Fibroblast of lung (primary cell): Measurements from ENCODE around the gene RTBDN. TPM values are rescaled to one million over a fixed set of nuclear protein-coding genes. Genes with fewer than 3 reads are reported as not detected.

ENCODE experiments used
- DNase-seq, 2 donors: peaks; one replicate each; pipeline versions ENCODE4 v3.0.0 to v3.0.0-alpha.2; 2010; ENCODE audit warnings: low read depth in 2 of 2
- H2AFZ ChIP-seq: 2 replicates; pipeline ENCODE4 v1.5.1; 2012; ENCODE audit warnings: low read length, control low read depth, inconsistent platforms
- H3K27ac ChIP-seq: 2 replicates; pipeline ENCODE4 v1.5.1; 2011; ENCODE audit warnings: low read length, control low read depth; ENCODE audit not compliant: insufficient read depth
- H3K27me3 ChIP-seq: 2 replicates; pipeline ENCODE4 v1.5.1; 2011; ENCODE audit warnings: mild to moderate bottlenecking, low read length; ENCODE audit not compliant: control insufficient read depth, insufficient read depth
- H3K36me3 ChIP-seq: 2 replicates; pipeline ENCODE4 v1.5.1; 2011; ENCODE audit warnings: low read length; ENCODE audit not compliant: control insufficient read depth, insufficient read depth
- H3K4me1 ChIP-seq: 2 replicates; pipeline ENCODE4 v1.5.1; 2011; ENCODE audit warnings: low read length; ENCODE audit not compliant: control insufficient read depth, insufficient read depth; ENCODE audit errors: extremely low read depth
- H3K4me2 ChIP-seq: 2 replicates; pipeline ENCODE4 v1.5.1; 2011; ENCODE audit warnings: low read length, control low read depth; ENCODE audit not compliant: insufficient read depth; ENCODE audit errors: extremely low read depth
- H3K4me3 ChIP-seq, 4 experiments: fragments of 200-600 bp in 1 of 4; sonication (generic) in 1 of 4; replicated peaks in 1 of 4; 2 replicates each; pipeline ENCODE4 v1.5.1; 2011 to 2016; ENCODE audit warnings: low read length in 4 of 4, low read depth in 3 of 4, mild to moderate bottlenecking in 3 of 4, control low read depth in 2 of 4, inconsistent platforms in 1 of 4, mixed read lengths in 1 of 4; ENCODE audit not compliant: insufficient read depth in 1 of 4; ENCODE audit errors: control extremely low read depth in 1 of 4
- H3K79me2 ChIP-seq: 2 replicates; pipeline ENCODE4 v1.5.1; 2012; ENCODE audit warnings: mild to moderate bottlenecking, low read length, inconsistent platforms; ENCODE audit not compliant: control insufficient read depth, insufficient read depth
- H3K9ac ChIP-seq: 2 replicates; pipeline ENCODE4 v1.5.1; 2011; ENCODE audit warnings: mild to moderate bottlenecking, low read length, control low read depth; ENCODE audit not compliant: insufficient read depth
- H3K9me3 ChIP-seq: 2 replicates; pipeline ENCODE4 v1.5.1; 2012; ENCODE audit warnings: low read depth, low read length; ENCODE audit not compliant: control insufficient read depth, insufficient read depth
- H4K20me1 ChIP-seq: 2 replicates; pipeline ENCODE4 v1.5.1; 2011; ENCODE audit warnings: low read length; ENCODE audit not compliant: control insufficient read depth, insufficient read depth; ENCODE audit errors: extremely low read depth
- EZH2 ChIP-seq: IDR thresholded peaks from 2 replicates; pipeline ENCODE4 v1.5.1; 2012; ENCODE audit warnings: low read length, control low read depth, mild to moderate bottlenecking; ENCODE audit errors: missing control alignments
- polyA plus RNA-seq, 2 donors: library from polyadenylated mRNA; depleted of rRNA in 1 of 2; stranded (reverse) in 1 of 2; unstranded in 1 of 2; fragments of >200 nt; gene quantifications; 2 replicates each; pipeline ENCODE4 v1.2.1, GENCODE V29; 2011 to 2012; ENCODE audit warnings: missing spikeins in 1 of 2
- total RNA-seq: library from RNA; depleted of rRNA; stranded (reverse); fragments of >200 nt; gene quantifications from 2 replicates; pipeline ENCODE4 v1.2.1, GENCODE V29; 2014
- TF ChIP-seq, protein P1 (sequence below), 2 donors: IDR thresholded peaks in 1 of 2; conservative IDR thresholded peaks in 1 of 2; 1 replicate in 1 of 2; 2 replicates in 1 of 2; pipeline ENCODE4 v1.5.1; 2011 to 2012; ENCODE audit warnings: low read length in 2 of 2, control low read depth in 1 of 2, inconsistent platforms in 1 of 2, low read depth in 1 of 2, mild to moderate bottlenecking in 1 of 2

The RTBDN gene
- total and polyA plus RNA-seq, 2 donors (not counting 1 experiment from before 2014, with no cell fraction given) = not detected

DNA sequence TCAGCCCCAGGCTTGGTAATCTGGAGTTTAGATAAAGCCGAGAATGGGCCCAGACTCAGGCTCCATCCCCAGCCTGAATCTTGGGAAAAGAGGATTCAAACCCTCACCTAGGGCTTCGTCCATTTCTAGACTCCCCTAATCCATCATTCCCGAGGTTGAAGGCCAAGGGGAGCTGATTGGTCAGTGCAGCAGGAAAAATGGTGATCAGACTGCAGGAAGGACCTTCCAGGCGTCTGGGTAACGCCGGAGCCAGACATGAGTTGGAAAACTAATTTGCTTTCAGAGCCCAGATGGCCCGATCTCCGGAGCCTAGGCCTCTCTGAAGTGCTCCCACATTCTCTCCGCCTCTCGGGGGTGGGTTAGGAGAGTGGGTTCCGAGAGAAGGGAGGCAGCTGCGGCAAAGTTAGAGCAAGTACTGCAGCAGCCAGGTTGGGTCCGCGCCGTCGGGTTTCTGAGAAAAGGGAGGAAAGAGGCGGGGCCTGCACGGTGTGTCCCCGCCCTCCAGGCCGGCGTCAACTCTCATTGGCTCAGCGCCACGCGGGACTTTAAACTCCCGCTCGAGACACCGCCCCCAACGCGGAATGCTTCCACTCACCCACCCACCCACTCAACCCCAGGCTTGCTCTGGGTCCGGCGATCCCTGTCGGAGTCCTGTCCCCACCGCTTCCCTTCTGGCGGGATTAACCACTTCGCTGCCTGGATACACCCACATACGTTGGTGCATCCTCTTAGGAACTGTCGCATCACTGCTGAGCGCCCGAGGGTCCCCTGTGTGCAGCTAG, 788 bp upstream of the RTBDN start:
- H3K4me1 ChIP-seq = no peaks in the 10 kb centered on the region
- H3K27me3 ChIP-seq = peaks cover 63% of the 10 kb centered on the region
- no peak overlapping the region for H3K4me2 ChIP-seq
- no peaks in the 10 kb centered on the region for H3K36me3 ChIP-seq
- no peak overlapping the region for H2AFZ ChIP-seq
- no peaks in the 10 kb centered on the region for H3K79me2 ChIP-seq
- no peaks in the 10 kb centered on the region for H3K9me3 ChIP-seq
- H3K9ac ChIP-seq = no peak overlapping the region
- no peaks in the 10 kb centered on the region for H4K20me1 ChIP-seq
- H3K27ac ChIP-seq = no peak overlapping the region
- DNase-seq = no peak
- H3K4me3 ChIP-seq = no peak overlapping the region
- peak; percentile 94 for TF ChIP-seq EZH2
- TF ChIP-seq, protein P1, sequence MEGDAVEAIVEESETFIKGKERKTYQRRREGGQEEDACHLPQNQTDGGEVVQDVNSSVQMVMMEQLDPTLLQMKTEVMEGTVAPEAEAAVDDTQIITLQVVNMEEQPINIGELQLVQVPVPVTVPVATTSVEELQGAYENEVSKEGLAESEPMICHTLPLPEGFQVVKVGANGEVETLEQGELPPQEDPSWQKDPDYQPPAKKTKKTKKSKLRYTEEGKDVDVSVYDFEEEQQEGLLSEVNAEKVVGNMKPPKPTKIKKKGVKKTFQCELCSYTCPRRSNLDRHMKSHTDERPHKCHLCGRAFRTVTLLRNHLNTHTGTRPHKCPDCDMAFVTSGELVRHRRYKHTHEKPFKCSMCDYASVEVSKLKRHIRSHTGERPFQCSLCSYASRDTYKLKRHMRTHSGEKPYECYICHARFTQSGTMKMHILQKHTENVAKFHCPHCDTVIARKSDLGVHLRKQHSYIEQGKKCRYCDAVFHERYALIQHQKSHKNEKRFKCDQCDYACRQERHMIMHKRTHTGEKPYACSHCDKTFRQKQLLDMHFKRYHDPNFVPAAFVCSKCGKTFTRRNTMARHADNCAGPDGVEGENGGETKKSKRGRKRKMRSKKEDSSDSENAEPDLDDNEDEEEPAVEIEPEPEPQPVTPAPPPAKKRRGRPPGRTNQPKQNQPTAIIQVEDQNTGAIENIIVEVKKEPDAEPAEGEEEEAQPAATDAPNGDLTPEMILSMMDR (conservative IDR thresholded peaks at IDR 0.05 in 1 of 2, IDR thresholded peaks at IDR 0.05 in 1 of 2; ENCODE audit: low read depth in 1 of 2, low read length in 2 of 2) = no peak

- no peak overlapping the region for H3K9ac ChIP-seq
- peak overlapping the region; percentile 78 for H3K4me2 ChIP-seq
- H3K9me3 ChIP-seq = no peaks in the 10 kb centered on the region
- no peaks in the 10 kb centered on the region for H4K20me1 ChIP-seq
- H3K4me3 ChIP-seq = peak overlapping the region in 2 of 4 experiments; percentile 17 to 45
- H3K27me3 ChIP-seq = peaks cover 53% of the 10 kb centered on the region
- H3K36me3 ChIP-seq = no peaks in the 10 kb centered on the region
- H3K27ac ChIP-seq = no peak overlapping the region
- no peak overlapping the region for H2AFZ ChIP-seq
- no peaks in the 10 kb centered on the region for H3K79me2 ChIP-seq
- DNase-seq = no peak
- no peaks in the 10 kb centered on the region for H3K4me1 ChIP-seq
- TF ChIP-seq EZH2 = no peak
- TF ChIP-seq, protein P1 (conservative IDR thresholded peaks at IDR 0.05 in 1 of 2, IDR thresholded peaks at IDR 0.05 in 1 of 2; ENCODE audit: low read depth in 1 of 2, low read length in 2 of 2) = no peak
These were observed 427 bp downstream of the RTBDN start for GRCh38 chr19:12833738-12834565.

GRCh38 chr19:12833418-12833737, 1.0 kb downstream of the RTBDN start:
- no peak overlapping the region for H2AFZ ChIP-seq
- TF ChIP-seq EZH2 = no peak
- TF ChIP-seq, protein P1 (conservative IDR thresholded peaks at IDR 0.05 in 1 of 2, IDR thresholded peaks at IDR 0.05 in 1 of 2; ENCODE audit: low read depth in 1 of 2, low read length in 2 of 2) = no peak
- H3K36me3 ChIP-seq = no peaks in the 10 kb centered on the region
- H3K27ac ChIP-seq = no peak overlapping the region
- no peaks in the 10 kb centered on the region for H3K9me3 ChIP-seq
- peak overlapping the region in 1 of 4 experiments; percentile 25 for H3K4me3 ChIP-seq
- peaks cover under 1% of the 10 kb centered on the region for H3K4me1 ChIP-seq
- H3K4me2 ChIP-seq = no peak overlapping the region
- H3K9ac ChIP-seq = no peak overlapping the region
- no peak for DNase-seq
- no peaks in the 10 kb centered on the region for H4K20me1 ChIP-seq
- no peaks in the 10 kb centered on the region for H3K79me2 ChIP-seq
- H3K27me3 ChIP-seq = peaks cover 48% of the 10 kb centered on the region
